ENCODE measurements around the gene CUL2.
A peak's percentile ranks its signal among the peaks of the same experiment; 100 is the strongest.
"Not testable (repeated sequence)": the region's sequence is repeated elsewhere in the genome, so short reads cannot be mapped to it uniquely, and the experiment has no call there.

The CUL2 gene

GRCh38 chr10:34981844-34982243, 108.3 kb downstream of the CUL2 start:
- DNase-seq: no peak

GRCh38 chr10:34979938-34980337, 110.2 kb downstream of the CUL2 start:
- DNase-seq: no peak

- DNase-seq: no peak
Measured at GRCh38 chr10:34978080-34978479, 112.1 kb downstream of the CUL2 start.

- DNase-seq: not testable (repeated sequence)
Measured at GRCh38 chr10:34976380-34976910, 113.7 kb downstream of the CUL2 start.

GRCh38 chr10:34974364-34975065, 115.6 kb downstream of the CUL2 start:
- not testable (repeated sequence) for DNase-seq

- not testable (repeated sequence) for DNase-seq
Measured at GRCh38 chr10:34973757-34974156, 116.4 kb downstream of the CUL2 start.

- not testable (repeated sequence) for DNase-seq
Measured at GRCh38 chr10:34973121-34973520, 117.0 kb downstream of the CUL2 start.

GRCh38 chr10:34972591-34972990, 117.5 kb downstream of the CUL2 start:
- DNase-seq: not testable (repeated sequence)

GRCh38 chr10:34971606-34972334, 118.4 kb downstream of the CUL2 start:
- not testable (repeated sequence) for DNase-seq

- no peak for DNase-seq
Measured at GRCh38 chr10:34969171-34969570, 121.0 kb downstream of the CUL2 start.

GRCh38 chr10:34967335-34967880, 122.7 kb downstream of the CUL2 start:
- DNase-seq: peak in 44 of 56 donors; percentile 1 to 76 (median 20)

- DNase-seq: no peak
Measured at GRCh38 chr10:34966451-34966850, 123.7 kb downstream of the CUL2 start.

GRCh38 chr10:34966040-34966439, 124.1 kb downstream of the CUL2 start:
- DNase-seq: no peak

GRCh38 chr10:34964166-34964800, 125.9 kb downstream of the CUL2 start:
- DNase-seq: no peak

GRCh38 chr10:34962866-34963265, 127.3 kb downstream of the CUL2 start:
- DNase-seq: no peak

- peak in 1 of 56 donors; percentile 10 for DNase-seq
Measured at GRCh38 chr10:34960983-34961382, 129.2 kb downstream of the CUL2 start.

GRCh38 chr10:34959786-34960185, 130.4 kb downstream of the CUL2 start:
- DNase-seq: no peak

- no peak for DNase-seq
Measured at GRCh38 chr10:34959321-34959720, 130.8 kb downstream of the CUL2 start.

Data from amygdala (tissue), 56 donors.